Measurements from ENCODE around the gene ZSWIM8.
"Not testable (repeated sequence)": the region's sequence is repeated elsewhere in the genome, so short reads cannot be mapped to it uniquely, and the experiment has no call there.

ZSWIM8 gene

GRCh38 chr10:73785211-73785720 lies at the start of gene ZSWIM8:
TSS of gene ZSWIM8 (plus strand) at chr10:73785606. CDS start at chr10:73785879, 273 bp downstream.
- DNase-seq: peak; percentile 97

GRCh38 chr10:73740501-73741254 lies 44.7 kb upstream of the ZSWIM8 start:
- not testable (repeated sequence) for DNase-seq

- no peak for DNase-seq
These were observed 43.0 kb upstream of the ZSWIM8 start for GRCh38 chr10:73742454-73742734.

- DNase-seq: no peak
These were observed 42.0 kb upstream of the ZSWIM8 start for GRCh38 chr10:73743327-73743904.

GRCh38 chr10:73743905-73744663 lies 41.3 kb upstream of the ZSWIM8 start, which contains the start of gene SEC24C:
TSS of gene SEC24C (plus strand) at chr10:73744372. CDS start at chr10:73746833, 2,461 bp downstream.
- peak; percentile 98 for DNase-seq

- DNase-seq: no peak
These were observed 40.8 kb upstream of the ZSWIM8 start for GRCh38 chr10:73744664-73744975.

GRCh38 chr10:73746721-73747120 lies 38.7 kb upstream of the ZSWIM8 start:
- DNase-seq: no peak

GRCh38 chr10:73750819-73751218 lies 34.6 kb upstream of the ZSWIM8 start:
- DNase-seq: no peak

GRCh38 chr10:73756183-73756582 lies 29.2 kb upstream of the ZSWIM8 start:
- no peak for DNase-seq

- DNase-seq: no peak
These were observed 26.5 kb upstream of the ZSWIM8 start for GRCh38 chr10:73758704-73759511.

- no peak for DNase-seq
These were observed 25.8 kb upstream of the ZSWIM8 start for GRCh38 chr10:73759512-73760115.

- no peak for DNase-seq
These were observed 23.6 kb upstream of the ZSWIM8 start for GRCh38 chr10:73761781-73762180.

- no peak for DNase-seq
These were observed 22.5 kb upstream of the ZSWIM8 start for GRCh38 chr10:73762915-73763314.

- DNase-seq: no peak
These were observed 22.1 kb upstream of the ZSWIM8 start for GRCh38 chr10:73763343-73763742.

- DNase-seq: no peak
These were observed 20.3 kb upstream of the ZSWIM8 start for GRCh38 chr10:73765066-73765465.

- DNase-seq: no peak
These were observed 16.5 kb upstream of the ZSWIM8 start for GRCh38 chr10:73768881-73769280.

GRCh38 chr10:73769396-73769795 lies 16.0 kb upstream of the ZSWIM8 start:
- DNase-seq: no peak

GRCh38 chr10:73771722-73772280 lies 13.6 kb upstream of the ZSWIM8 start:
- no peak for DNase-seq

GRCh38 chr10:73772281-73773151 lies 12.9 kb upstream of the ZSWIM8 start:
- DNase-seq: peak; percentile 94

- DNase-seq: no peak
These were observed 12.1 kb upstream of the ZSWIM8 start for GRCh38 chr10:73773152-73773879.

GRCh38 chr10:73774637-73775036 lies 10.8 kb upstream of the ZSWIM8 start:
- DNase-seq: no peak

All from right hindlimb (tissue), 1 donor.